GM19023 (cell line): ENCODE measurements around the gene NARS2.
"Not testable (repeated sequence)": the region's sequence is repeated elsewhere in the genome, so short reads cannot be mapped to it uniquely, and the experiment has no call there.

Source experiments
- ATAC-seq: cut with Tn5 transposase; IDR thresholded peaks from one replicate; pipeline ENCODE4 v1.9.1; 2021; ENCODE audit warnings: mild to moderate bottlenecking, moderate library complexity; ENCODE audit not compliant: unreplicated experiment

Gene NARS2

DNA sequence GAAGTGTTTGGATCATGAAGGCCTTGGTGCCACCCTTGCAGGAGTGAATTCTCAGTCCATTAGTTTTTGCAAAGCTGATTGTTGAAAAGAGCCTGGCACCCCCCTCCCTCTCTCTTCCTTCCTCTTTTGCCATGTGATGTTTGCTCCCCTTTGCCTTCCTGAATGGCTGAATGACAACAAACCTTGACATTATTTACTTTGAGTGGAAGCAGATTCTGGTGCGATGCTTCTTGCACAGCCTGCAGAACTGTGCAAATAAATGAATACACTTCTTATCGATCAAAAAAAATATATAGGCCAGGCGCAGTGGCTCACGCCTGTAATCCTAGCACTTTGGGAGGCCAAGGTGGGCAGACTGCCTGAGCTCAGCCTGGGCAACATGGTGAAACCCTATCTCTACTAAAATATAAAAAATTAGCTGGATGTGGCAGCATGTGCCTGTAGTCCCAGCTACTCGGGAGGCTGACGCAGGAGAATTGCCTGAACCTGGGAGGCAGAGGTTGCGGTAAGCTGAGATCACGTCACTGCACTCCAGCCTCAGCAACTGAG is 2.0 kb upstream of the NARS2 start:
- no peak for ATAC-seq

DNA sequence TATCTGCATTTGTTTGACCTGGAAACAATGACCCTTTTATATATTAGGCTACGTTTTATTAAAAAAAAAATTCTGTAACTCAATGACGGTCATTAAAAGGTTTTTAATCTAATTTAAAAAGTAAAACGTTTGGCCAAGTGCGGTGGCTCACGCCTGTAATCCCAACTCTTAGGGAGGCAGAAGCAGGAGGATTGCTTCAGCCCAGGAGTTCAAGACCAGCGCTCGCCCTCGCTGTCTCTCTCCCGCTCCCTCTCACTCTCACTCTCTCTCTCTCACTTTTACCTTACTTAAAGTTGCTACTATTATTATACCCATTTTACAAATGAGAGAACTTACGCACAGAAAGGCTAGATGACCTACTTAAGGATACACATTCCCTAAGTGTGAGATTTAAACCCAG is 814 bp upstream of the NARS2 start:
- no peak for ATAC-seq

GRCh38 chr11:78573681-78574080 is 983 bp downstream of the NARS2 start:
- no peak for ATAC-seq

GRCh38 chr11:78573271-78573670 is 1.4 kb downstream of the NARS2 start:
- ATAC-seq = no peak

DNA sequence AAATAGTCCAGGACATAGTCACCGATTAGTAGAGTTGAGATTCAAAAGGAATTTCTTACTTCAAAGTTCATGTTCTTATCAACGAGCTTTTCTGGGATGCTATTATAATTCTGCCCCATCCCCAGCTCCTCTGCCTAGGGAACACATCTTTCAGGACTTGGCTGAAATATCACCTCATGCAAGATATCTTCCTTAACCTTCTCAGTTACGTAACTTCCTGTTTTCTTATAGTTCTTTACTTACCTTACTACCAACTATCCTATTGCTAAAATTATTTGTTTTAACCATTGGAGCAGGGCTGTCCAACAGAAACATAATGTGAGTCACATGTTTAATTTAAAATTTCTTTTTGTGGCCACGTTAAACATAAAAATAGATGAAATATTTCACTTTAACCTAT is 2.3 kb downstream of the NARS2 start:
- no peak for ATAC-seq

- no peak for ATAC-seq
Observed at GRCh38 chr11:78570031-78570430, 4.6 kb downstream of the NARS2 start.

DNA sequence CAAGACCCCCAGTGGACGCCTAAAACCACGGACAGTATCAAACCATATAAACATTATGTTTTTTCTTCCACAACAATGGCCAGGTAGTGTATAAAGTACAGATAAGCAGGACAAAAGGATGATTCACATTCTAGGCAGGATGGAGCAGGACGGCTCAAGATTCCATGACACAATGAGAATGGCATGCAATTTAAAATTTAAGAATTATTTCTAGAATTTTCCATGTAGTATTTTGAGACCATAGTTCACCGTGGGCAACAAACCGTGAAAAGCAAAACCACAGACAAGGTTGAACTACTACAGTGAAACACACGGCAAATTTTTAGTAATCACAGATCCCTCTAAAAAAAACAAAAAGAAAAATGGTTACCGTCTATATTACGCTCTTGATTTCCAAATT is 7.5 kb downstream of the NARS2 start:
- ATAC-seq = no peak

- no peak for ATAC-seq
Observed at GRCh38 chr11:78564490-78565467, 9.9 kb downstream of the NARS2 start.

DNA sequence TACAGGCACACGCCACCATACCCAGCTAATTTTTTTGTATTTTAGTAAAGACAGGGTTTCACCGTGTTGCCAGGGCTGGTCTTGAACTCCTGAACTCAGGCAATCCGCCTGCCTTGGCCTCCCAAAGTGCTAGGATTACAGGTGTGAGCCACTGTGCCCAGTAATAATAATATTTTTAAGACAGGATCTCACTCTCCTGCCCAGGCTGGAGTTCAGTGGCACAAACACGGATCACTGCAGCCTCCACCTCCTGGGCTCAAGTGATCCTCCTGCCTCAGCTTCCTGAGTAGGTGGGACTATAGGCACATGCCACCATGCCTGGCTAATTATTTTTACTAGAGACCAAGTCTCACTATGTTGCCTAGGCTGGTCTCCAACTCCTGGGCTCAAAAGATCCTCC is 10.6 kb downstream of the NARS2 start:
- not testable (repeated sequence) for ATAC-seq

DNA sequence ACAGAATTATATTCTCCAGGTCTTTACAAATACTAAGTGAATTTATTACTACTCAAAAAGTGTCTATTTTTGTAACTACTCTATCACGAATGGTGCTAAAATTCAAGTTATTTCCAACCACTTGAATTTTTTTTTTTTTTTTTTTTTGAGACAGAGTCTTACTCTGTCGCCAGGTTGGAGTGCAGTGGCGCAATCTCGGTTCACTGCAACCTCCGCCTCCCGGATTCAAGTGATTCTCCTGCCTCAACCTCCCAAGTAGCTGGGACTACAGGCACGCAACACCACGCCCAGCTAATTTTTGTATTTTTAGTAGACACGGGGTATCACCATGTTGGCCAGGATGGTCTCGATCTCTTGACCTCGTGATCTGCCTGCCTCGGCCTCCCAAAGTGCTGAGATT is 11.6 kb downstream of the NARS2 start:
- not testable (repeated sequence) for ATAC-seq

GRCh38 chr11:78562398-78562797 is 12.3 kb downstream of the NARS2 start:
- no peak for ATAC-seq

DNA sequence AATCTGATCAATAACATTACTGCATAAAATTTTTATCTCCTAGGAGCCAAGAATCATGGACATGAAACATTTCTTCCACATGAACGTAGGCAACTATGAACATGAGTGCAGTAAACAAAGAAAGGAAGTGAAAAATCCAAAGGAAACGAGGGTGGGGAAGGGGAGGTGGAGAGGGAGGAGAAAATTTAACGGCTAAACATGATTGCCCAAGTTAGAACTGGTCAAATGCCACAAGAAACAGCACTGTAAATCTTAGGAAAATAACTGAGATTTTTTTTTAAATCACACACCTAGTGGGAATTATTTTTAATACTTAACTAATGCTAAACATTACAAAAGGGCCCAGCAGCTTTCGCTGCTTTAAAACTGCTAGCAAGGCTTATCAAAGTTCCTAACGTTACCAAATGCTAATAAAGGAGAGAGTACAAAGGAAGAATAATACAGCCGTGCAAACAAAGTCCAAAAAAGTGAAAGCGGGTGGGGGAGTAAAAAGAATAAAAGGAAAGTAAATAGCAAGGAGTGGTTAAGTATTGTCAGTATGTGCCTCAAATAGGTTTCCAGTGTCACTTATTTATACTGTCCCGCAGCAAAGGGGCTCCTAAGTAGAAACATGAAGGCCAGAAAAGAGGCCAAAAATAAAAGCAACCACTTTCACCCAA is 13.7 kb downstream of the NARS2 start:
- ATAC-seq = no peak

GRCh38 chr11:78560153-78560552 is 14.5 kb downstream of the NARS2 start:
- peak; percentile 52 for ATAC-seq

GRCh38 chr11:78557236-78557635 is 17.4 kb downstream of the NARS2 start:
- ATAC-seq = no peak

DNA sequence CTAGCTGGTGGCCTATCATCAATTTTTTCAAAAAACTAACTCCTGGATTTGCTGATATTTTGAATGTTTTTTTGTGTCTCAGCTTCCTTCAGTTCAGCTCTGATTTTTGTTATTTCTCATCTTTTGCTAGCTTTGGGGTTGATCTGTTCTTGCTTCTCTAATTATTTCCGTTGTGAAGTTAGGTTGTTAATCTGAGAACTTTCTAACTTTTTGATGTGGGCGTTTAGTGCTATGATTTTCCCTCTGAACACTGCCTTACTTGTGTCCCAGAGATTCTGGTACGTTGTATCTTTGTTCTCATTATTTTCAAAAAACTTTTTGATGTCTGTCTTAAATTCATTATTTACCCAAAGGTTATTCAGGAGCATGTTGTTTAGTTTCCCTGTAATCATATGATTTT is 19.1 kb downstream of the NARS2 start:
- no peak for ATAC-seq

GRCh38 chr11:78552881-78553280 is 21.8 kb downstream of the NARS2 start:
- ATAC-seq = no peak

GRCh38 chr11:78552139-78552538 is 22.5 kb downstream of the NARS2 start:
- not testable (repeated sequence) for ATAC-seq

DNA sequence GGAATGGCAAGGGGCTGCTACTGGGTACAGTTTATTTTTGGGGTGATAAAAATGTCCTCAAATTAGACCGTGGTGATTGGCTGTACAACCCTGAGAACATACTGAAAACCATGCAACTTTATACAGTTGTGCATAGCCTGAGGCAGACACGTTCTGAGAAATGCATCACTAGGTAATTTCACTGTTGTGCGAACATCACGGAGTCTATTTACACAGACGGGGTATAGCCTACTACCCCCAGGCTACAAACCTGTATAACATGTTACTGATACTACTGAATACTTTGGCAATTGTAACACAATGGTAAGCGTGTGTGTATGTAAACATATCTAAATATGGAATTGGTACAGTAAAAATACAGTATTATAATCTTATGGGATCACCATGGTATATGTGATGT is 23.6 kb downstream of the NARS2 start:
- no peak for ATAC-seq

DNA sequence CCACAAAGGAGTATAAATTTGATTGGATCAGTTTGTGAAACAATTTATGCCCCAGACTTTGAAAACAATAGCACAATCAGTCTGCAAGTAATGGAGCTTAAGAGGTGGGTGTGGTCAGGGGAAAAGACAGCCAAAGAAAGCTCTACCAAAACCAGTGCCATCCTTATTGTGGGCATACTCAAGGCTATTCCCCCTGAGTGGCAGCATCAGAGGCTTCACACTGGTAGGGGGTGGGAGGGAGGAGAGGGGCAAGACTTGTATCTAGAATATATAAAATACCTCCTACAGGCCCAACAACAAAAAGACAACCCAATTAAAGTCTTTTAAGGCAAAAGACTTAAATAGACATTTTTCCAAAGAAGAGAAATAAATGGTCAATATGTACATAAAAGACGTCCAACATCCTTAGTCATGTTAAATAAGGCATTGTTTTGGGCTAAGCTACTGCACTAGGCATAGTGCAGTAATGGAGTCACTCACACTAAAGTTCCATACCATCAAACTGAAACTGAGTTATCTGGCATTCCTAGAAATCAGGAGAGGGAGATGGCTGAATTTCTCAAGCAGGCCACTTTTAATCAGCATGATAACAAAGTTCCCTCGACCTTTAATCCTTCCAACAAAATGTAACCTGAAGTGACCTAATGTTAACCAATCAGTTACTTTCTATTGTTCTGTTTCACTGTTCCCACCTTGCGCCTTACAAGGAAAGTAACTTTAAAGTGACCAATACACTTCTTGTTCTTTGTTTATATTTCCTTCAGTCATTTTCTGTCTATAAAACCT is 24.8 kb downstream of the NARS2 start:
- ATAC-seq = no peak

- no peak for ATAC-seq
Observed at GRCh38 chr11:78548911-78549590, 25.6 kb downstream of the NARS2 start.
